GM10248 (cell line): ENCODE data around the gene PDGFD.

Experiments used
- CTCF ChIA-PET: fragments of 300-600 bp; sonication (Branson Sonifier 250); formaldehyde crosslinking; extraction: SDS; loops from one replicate; lab custom pipeline; 2021; ENCODE audit warnings: antibody characterized with exemption; lab: Yijun Ruan, JAX
- POLR2A ChIA-PET: fragments of 350-650 bp; sonication (Branson Sonifier 250); formaldehyde crosslinking; extraction: SDS; loops from one replicate; lab custom pipeline; 2020; ENCODE audit warnings: antibody characterized with exemption; lab: Yijun Ruan, JAX
- DNase-seq: peaks from one replicate; pipeline ENCODE4 v3.0.0; 2012; ENCODE audit errors: extremely low spot score
- CTCF ChIP-seq: IDR thresholded peaks from 2 replicates; pipeline ENCODE4 v1.5.1; 2012; ENCODE audit warnings: mild to moderate bottlenecking, low read depth; ENCODE audit errors: extremely low read depth, missing control alignments, control extremely low read depth

Gene PDGFD

GRCh38 chr11:104041792-104042191 is 122.2 kb downstream of the PDGFD start:
- ChIA-PET CTCF (no interaction called here), POLR2A (no interaction called here)
- TF ChIP-seq CTCF = no peak
- no peak for DNase-seq

- no peak for DNase-seq
- POLR2A ChIA-PET = no interaction called here
- TF ChIP-seq CTCF = no peak
- CTCF ChIA-PET = no interaction called here
Measured at GRCh38 chr11:104036995-104037394, 127.0 kb downstream of the PDGFD start.

GRCh38 chr11:104036588-104036987 is 127.4 kb downstream of the PDGFD start, which contains the start of gene DDI1:
DDI1 (plus strand) TSS chr11:104036640; CDS start chr11:104036823, 183 bp downstream.
- TF ChIP-seq CTCF = no peak
- DNase-seq = peak; percentile 16
- ChIA-PET CTCF (no interaction called here), POLR2A (no interaction called here)

- POLR2A ChIA-PET = no interaction called here
Measured at GRCh38 chr11:104033561-104033960, 130.4 kb downstream of the PDGFD start.

GRCh38 chr11:104033134-104033533 is 130.8 kb downstream of the PDGFD start:
- CTCF ChIA-PET = no interaction called here
- no peak for TF ChIP-seq CTCF
- DNase-seq = no peak
- POLR2A ChIA-PET = no interaction called here

More at GRCh38 chr11:104033561-104033960, 130.4 kb downstream of the PDGFD start:
- CTCF ChIA-PET = no interaction called here
- TF ChIP-seq CTCF = no peak
- DNase-seq = no peak

GRCh38 chr11:104028476-104029263 is 135.3 kb downstream of the PDGFD start:
- ChIA-PET CTCF (no interaction called here), POLR2A (no interaction called here)
- DNase-seq = no peak
- no peak for TF ChIP-seq CTCF
